Right lobe of liver (tissue), 4 donors: ENCODE data around the gene NLGN4X.

Experiments
- POLR2A ChIP-seq: fragments of 450-650 bp; IDR thresholded peaks from one replicate; pipeline ENCODE4 v1.6.1; 2017; ENCODE audit warnings: antibody characterized with exemption, mild to moderate bottlenecking
- TF ChIP-seq, protein P1 (sequence below), 4 donors: fragments of 200-600 bp in 3 of 4; fragments of 450-650 bp in 1 of 4; IDR thresholded peaks; one replicate each; pipeline versions ENCODE4 v1.5.1 to v1.8.0; 2016 to 2022; ENCODE audit warnings: antibody characterized with exemption in 4 of 4, mild to moderate bottlenecking in 2 of 4
- donor health status: DM: no; HTN: no; CAD: no.
- donor health status: DM: no; HTN: no; CAD: no.
- donor health status: DM: no; HTN: yes; CAD: no.

DNA sequence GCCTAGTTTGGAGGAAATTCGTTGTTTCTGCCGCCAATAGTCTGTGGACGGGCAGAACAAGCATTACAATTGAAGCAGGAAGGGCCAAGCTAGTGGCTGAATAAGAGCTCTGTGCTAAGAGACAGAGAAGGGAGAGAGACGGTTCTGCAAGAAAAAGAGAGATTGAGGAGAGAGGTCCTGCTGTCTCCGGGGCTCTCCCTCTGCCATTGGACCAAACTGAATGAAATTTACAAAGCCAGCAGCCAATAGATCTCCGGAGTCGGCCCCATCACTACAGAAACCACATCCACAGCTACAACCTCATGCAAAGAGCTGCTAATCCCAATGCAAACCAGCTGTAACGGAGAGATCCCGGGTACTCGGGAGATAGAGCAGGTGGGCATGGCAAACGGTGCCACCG lies at the start of gene NLGN4X:
- TF ChIP-seq, protein P1, sequence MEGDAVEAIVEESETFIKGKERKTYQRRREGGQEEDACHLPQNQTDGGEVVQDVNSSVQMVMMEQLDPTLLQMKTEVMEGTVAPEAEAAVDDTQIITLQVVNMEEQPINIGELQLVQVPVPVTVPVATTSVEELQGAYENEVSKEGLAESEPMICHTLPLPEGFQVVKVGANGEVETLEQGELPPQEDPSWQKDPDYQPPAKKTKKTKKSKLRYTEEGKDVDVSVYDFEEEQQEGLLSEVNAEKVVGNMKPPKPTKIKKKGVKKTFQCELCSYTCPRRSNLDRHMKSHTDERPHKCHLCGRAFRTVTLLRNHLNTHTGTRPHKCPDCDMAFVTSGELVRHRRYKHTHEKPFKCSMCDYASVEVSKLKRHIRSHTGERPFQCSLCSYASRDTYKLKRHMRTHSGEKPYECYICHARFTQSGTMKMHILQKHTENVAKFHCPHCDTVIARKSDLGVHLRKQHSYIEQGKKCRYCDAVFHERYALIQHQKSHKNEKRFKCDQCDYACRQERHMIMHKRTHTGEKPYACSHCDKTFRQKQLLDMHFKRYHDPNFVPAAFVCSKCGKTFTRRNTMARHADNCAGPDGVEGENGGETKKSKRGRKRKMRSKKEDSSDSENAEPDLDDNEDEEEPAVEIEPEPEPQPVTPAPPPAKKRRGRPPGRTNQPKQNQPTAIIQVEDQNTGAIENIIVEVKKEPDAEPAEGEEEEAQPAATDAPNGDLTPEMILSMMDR (IDR thresholded peaks at IDR 0.05) = no peak
- TF ChIP-seq POLR2A = no peak
